Measurements from ENCODE around the gene ZBTB20. TPM values are rescaled to one million over a fixed set of nuclear protein-coding genes. Genes with fewer than 3 reads are reported as not detected.

ZBTB20 gene
- polyA plus RNA-seq, 1 donor from 2014 or later, result 42.6 TPM

- Mint-ChIP-seq H3K4me3 (peak overlapping the region; percentile 73 to 93 (median 82)), H3K27me3 (no peaks in the 10 kb centered on the region), H3K27ac (no peak overlapping the region), H3K36me3 (peaks cover 7% of the 10 kb centered on the region), H3K4me1 (peaks cover under 1 to 21% (median 5%) of the 10 kb centered on the region in 3 donors), H3K9me3 (no peaks in the 10 kb centered on the region)
Observed at GRCh38 chr3:114383875-114384557, 763.1 kb downstream of the ZBTB20 start.

- Mint-ChIP-seq H3K36me3 (peaks cover 12% of the 10 kb centered on the region), H3K4me1 (peaks cover 6 to 22% (median 7%) of the 10 kb centered on the region in 3 donors)
Observed at GRCh38 chr3:114380233-114380651, 766.8 kb downstream of the ZBTB20 start.

DNA sequence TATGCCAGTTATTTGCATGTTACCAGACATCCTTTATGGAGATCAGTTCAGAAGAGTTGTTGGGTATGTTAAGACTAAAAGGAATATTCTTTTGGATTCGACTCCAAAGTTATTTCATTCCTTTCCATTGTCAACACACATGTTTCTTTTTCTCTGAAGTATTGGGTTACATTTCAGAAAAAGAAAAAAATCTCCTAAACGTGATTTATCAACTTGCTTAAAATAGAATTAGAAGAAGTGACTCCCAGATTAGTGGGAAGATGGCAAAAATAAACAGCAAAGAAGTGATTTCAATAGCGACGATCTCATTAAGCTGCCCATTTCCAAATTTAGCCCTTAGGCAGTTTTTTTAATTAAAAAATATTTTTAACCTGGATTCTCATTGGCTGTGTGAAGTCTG, 767.8 kb downstream of the ZBTB20 start:
- no peaks in the 10 kb centered on the region for H3K9me3 Mint-ChIP-seq
- H3K27me3 Mint-ChIP-seq, result no peaks in the 10 kb centered on the region
- peak overlapping the region in 1 of 3 donors; percentile 2 for H3K27ac Mint-ChIP-seq
- peaks cover 4 to 14% (median 7%) of the 10 kb centered on the region in 3 donors for H3K4me1 Mint-ChIP-seq
- H3K36me3 Mint-ChIP-seq, result peaks cover 12% of the 10 kb centered on the region
- H3K4me3 Mint-ChIP-seq, result no peak overlapping the region

More at GRCh38 chr3:114380233-114380651, 766.8 kb downstream of the ZBTB20 start:
- H3K27me3 Mint-ChIP-seq, result no peaks in the 10 kb centered on the region
- H3K4me3 Mint-ChIP-seq, result no peak overlapping the region
- no peaks in the 10 kb centered on the region for H3K9me3 Mint-ChIP-seq
- no peak overlapping the region for H3K27ac Mint-ChIP-seq

- Mint-ChIP-seq H3K27me3 (no peaks in the 10 kb centered on the region), H3K27ac (peak overlapping the region in 1 of 3 donors; percentile 2), H3K9me3 (no peaks in the 10 kb centered on the region), H3K4me1 (peaks cover 4 to 11% (median 7%) of the 10 kb centered on the region in 3 donors), H3K36me3 (peaks cover 12% of the 10 kb centered on the region), H3K4me3 (no peak overlapping the region)
Observed at GRCh38 chr3:114378760-114379159, 768.3 kb downstream of the ZBTB20 start.

- peaks cover 4 to 11% (median 7%) of the 10 kb centered on the region in 3 donors for H3K4me1 Mint-ChIP-seq
- H3K36me3 Mint-ChIP-seq, result peaks cover 12% of the 10 kb centered on the region
- no peaks in the 10 kb centered on the region for H3K27me3 Mint-ChIP-seq
- peak overlapping the region in 2 of 3 donors; percentile 6 to 80 for H3K27ac Mint-ChIP-seq
- no peak overlapping the region for H3K4me3 Mint-ChIP-seq
- H3K9me3 Mint-ChIP-seq, result no peaks in the 10 kb centered on the region
Observed at GRCh38 chr3:114377426-114377825, 769.7 kb downstream of the ZBTB20 start.

- peaks cover 4 to 13% (median 7%) of the 10 kb centered on the region in 3 donors for H3K4me1 Mint-ChIP-seq
- H3K27ac Mint-ChIP-seq, result peak overlapping the region in 1 of 3 donors; percentile 6
- peak overlapping the region in 1 of 4 donors; percentile 16 for H3K4me3 Mint-ChIP-seq
- no peaks in the 10 kb centered on the region for H3K27me3 Mint-ChIP-seq
- H3K36me3 Mint-ChIP-seq, result peaks cover 12% of the 10 kb centered on the region
- no peaks in the 10 kb centered on the region for H3K9me3 Mint-ChIP-seq
Observed at GRCh38 chr3:114376516-114377185, 770.4 kb downstream of the ZBTB20 start.

GRCh38 chr3:114375608-114376421, 771.3 kb downstream of the ZBTB20 start:
- Mint-ChIP-seq H3K36me3 (peaks cover 12% of the 10 kb centered on the region), H3K4me3 (peak overlapping the region in 1 of 4 donors; percentile 16), H3K27me3 (no peaks in the 10 kb centered on the region), H3K9me3 (no peaks in the 10 kb centered on the region), H3K4me1 (peaks cover 6 to 13% (median 10%) of the 10 kb centered on the region in 3 donors), H3K27ac (no peak overlapping the region)

GRCh38 chr3:114374433-114374990, 772.6 kb downstream of the ZBTB20 start:
- Mint-ChIP-seq H3K4me3 (no peak overlapping the region), H3K27ac (no peak overlapping the region), H3K27me3 (no peaks in the 10 kb centered on the region), H3K9me3 (no peaks in the 10 kb centered on the region), H3K4me1 (peaks cover 9 to 12% (median 11%) of the 10 kb centered on the region in 3 donors), H3K36me3 (peaks cover 11% of the 10 kb centered on the region)

DNA sequence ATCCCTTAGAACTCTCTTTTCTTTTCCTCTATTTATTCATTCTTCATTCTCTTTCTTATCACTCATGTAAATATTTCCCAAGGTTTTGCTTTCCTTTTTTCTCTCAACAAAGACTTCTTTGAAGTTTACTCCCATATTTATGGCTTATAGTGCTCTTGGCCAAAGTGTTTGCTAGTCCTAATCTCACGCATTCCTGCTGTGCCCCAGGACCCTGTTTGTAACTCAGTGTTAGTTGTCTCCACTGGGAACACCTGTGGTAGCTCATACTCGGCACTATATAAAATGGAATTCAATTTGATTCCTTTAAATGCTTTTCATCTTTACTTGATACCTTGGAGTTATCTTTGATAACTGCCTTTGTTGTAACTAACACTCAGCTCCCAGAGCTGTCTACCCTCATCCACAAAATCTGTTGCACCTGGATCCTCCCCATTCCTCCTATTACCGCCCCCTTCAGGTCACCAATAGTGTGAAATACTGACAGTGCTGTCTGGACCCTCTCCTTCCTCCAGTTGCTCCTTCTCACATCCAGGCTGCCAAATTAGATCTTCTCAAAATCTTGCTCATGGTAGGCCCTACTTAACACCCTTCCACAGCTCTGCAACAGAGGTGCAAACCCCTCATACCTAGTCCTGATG, 776.4 kb downstream of the ZBTB20 start:
- H3K4me3 Mint-ChIP-seq, result peak overlapping the region in 1 of 4 donors; percentile 17
- peaks cover 2 to 6% (median 5%) of the 10 kb centered on the region in 3 donors for H3K4me1 Mint-ChIP-seq
- H3K9me3 Mint-ChIP-seq, result no peaks in the 10 kb centered on the region
- H3K27me3 Mint-ChIP-seq, result no peaks in the 10 kb centered on the region
- H3K36me3 Mint-ChIP-seq, result peaks cover 1% of the 10 kb centered on the region
- no peak overlapping the region for H3K27ac Mint-ChIP-seq

DNA sequence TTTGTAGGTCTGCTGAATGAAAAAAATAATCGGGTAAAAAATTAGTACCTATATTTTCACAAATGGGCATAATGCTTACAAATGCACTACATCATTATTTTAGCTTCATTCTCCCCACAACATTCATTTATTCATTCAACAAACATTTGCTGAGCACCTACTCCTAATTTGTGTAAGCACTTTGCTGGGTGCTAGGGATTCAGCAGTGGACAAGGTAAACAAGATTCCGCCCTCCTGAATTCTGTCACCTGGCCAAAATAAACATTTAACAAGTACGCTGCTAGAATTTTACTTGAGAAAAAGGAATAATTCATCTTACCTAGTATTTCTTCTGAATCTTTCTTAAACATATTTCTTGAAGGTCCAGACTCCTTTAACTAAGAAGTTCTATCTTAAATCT, 781.2 kb downstream of the ZBTB20 start:
- Mint-ChIP-seq H3K27ac (no peak overlapping the region), H3K36me3 (peaks cover 5% of the 10 kb centered on the region), H3K4me3 (no peak overlapping the region), H3K9me3 (no peaks in the 10 kb centered on the region), H3K4me1 (peaks cover 0 to 7% (median 6%) of the 10 kb centered on the region in 3 donors), H3K27me3 (no peaks in the 10 kb centered on the region)

DNA sequence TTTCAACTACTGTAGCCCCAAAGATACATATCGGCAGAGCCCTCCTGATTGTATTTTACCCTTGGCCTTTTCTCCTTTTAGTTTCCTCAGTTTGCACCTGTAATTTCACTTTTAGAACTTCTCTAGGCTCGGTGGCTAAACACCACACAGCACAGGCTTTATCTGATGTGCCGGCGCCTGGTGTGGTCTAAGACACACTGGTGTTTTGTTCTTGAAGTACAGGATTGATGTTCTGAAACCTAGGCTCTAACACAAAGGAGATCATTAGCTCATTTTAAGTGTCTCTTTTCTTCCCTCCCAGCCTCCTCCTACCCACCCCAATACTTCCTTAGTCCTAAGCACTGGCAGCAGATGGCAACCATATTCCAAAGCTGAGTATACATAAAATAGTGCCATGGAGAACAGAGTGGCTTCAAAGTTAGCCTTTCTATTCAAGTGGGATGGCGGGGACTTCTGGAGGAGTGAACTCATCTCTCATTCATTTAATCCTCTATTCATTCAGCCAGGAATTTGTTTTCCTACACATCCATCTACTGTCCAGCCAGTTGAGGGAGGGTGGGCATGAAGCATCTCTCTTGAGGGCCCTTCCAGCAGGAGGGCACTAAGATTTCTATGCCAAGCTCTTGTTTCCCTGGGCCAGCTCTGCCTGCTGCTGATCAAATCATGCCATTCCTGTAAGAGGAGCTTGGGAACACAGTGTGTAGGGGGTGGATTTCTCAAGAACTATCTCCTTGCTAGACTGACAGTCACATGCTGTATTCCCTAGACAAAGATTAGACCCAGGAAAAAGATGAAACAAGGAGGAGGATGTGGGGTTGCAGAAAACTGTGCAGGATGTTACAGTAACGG, 782.1 kb downstream of the ZBTB20 start:
- Mint-ChIP-seq H3K4me3 (no peak overlapping the region), H3K27ac (no peak overlapping the region), H3K9me3 (no peaks in the 10 kb centered on the region), H3K36me3 (peaks cover 5% of the 10 kb centered on the region), H3K27me3 (no peaks in the 10 kb centered on the region), H3K4me1 (peaks cover 0 to 4% (median 3%) of the 10 kb centered on the region in 3 donors)

GRCh38 chr3:114363554-114364202, 783.4 kb downstream of the ZBTB20 start:
- no peak overlapping the region for H3K27ac Mint-ChIP-seq

GRCh38 chr3:114362815-114363214, 784.3 kb downstream of the ZBTB20 start:
- Mint-ChIP-seq H3K27me3 (no peaks in the 10 kb centered on the region), H3K9me3 (no peaks in the 10 kb centered on the region), H3K27ac (no peak overlapping the region), H3K4me1 (peaks cover 0 to 4% (median 3%) of the 10 kb centered on the region in 3 donors), H3K36me3 (peaks cover 4% of the 10 kb centered on the region), H3K4me3 (no peak overlapping the region)

More at GRCh38 chr3:114363554-114364202, 783.4 kb downstream of the ZBTB20 start:
- Mint-ChIP-seq H3K36me3 (peaks cover 4% of the 10 kb centered on the region), H3K4me1 (peaks cover 0 to 4% (median 3%) of the 10 kb centered on the region in 3 donors), H3K27me3 (no peaks in the 10 kb centered on the region), H3K4me3 (no peak overlapping the region), H3K9me3 (no peaks in the 10 kb centered on the region)

Measured in IgD-negative memory B cell (primary cell).